Endodermal cell (in vitro differentiated cells): ENCODE results near the gene CACHD1. TPM values are rescaled to one million over a fixed set of nuclear protein-coding genes. Genes with fewer than 3 reads are reported as not detected.

Experiments
- DNase-seq: peaks from one replicate; pipeline ENCODE4 v3.0.0-alpha.2; 2017
- H3K27ac ChIP-seq: 2 replicates; pipeline ENCODE4 v1.5.1; 2013; ENCODE audit warnings: mild to moderate bottlenecking, low read depth, low read length, moderate library complexity
- H3K27me3 ChIP-seq: 2 replicates; pipeline ENCODE4 v1.6.1; 2013; ENCODE audit warnings: mild to moderate bottlenecking, low read length, moderate library complexity; ENCODE audit not compliant: insufficient read depth, control insufficient read depth, poor library complexity, severe bottlenecking
- H3K36me3 ChIP-seq: 2 replicates; pipeline ENCODE4 v1.7.0; 2013; ENCODE audit warnings: mild to moderate bottlenecking, low read length, moderate library complexity; ENCODE audit not compliant: control insufficient read depth, insufficient read depth
- H3K4me1 ChIP-seq: one replicate; pipeline ENCODE4 v1.7.0; 2013; ENCODE audit warnings: low read length; ENCODE audit not compliant: control insufficient read depth, insufficient read depth
- H3K4me3 ChIP-seq: 2 replicates; pipeline ENCODE4 v1.5.1; 2013; ENCODE audit warnings: mild to moderate bottlenecking, low read length, moderate library complexity
- H3K9ac ChIP-seq: 2 replicates; pipeline ENCODE4 v1.6.1; 2013; ENCODE audit warnings: mild to moderate bottlenecking, low read length, moderate library complexity; ENCODE audit not compliant: poor library complexity, severe bottlenecking; ENCODE audit errors: extremely low read depth
- H3K9me3 ChIP-seq: 2 replicates; pipeline ENCODE4 v1.6.1; 2013; ENCODE audit warnings: mild to moderate bottlenecking, low read length, moderate library complexity; ENCODE audit not compliant: control insufficient read depth
- H3K27ac Mint-ChIP-seq: 2 replicates; pipeline ENCODE4 v1.8.0; 2020; ENCODE audit warnings: mixed read lengths
- H3K27me3 Mint-ChIP-seq: 2 replicates; pipeline ENCODE4 v1.8.0; 2021; ENCODE audit warnings: mild to moderate bottlenecking, mixed read lengths; ENCODE audit not compliant: insufficient read depth
- H3K36me3 Mint-ChIP-seq: 2 replicates; pipeline ENCODE4 v1.8.0; 2020; ENCODE audit warnings: low read depth, mixed read lengths
- H3K4me1 Mint-ChIP-seq: 2 replicates; pipeline ENCODE4 v1.8.0; 2020; ENCODE audit warnings: mixed read lengths
- H3K4me3 Mint-ChIP-seq: 2 replicates; pipeline ENCODE4 v1.8.0; 2020; ENCODE audit warnings: mild to moderate bottlenecking, moderate library complexity, mixed read lengths
- H3K9me3 Mint-ChIP-seq: 2 replicates; pipeline ENCODE4 v1.8.0; 2020; ENCODE audit warnings: mild to moderate bottlenecking, mixed read lengths
- WGBS, 2 experiments: methylation state at CpG; one replicate each; pipeline versions ENCODE4 v1.1.5 to v1.1.7; 2013; ENCODE audit warnings: missing lambda C conversion rate in 2 of 2, mixed read lengths in 1 of 2; ENCODE audit not compliant: insufficient coverage in 1 of 2, insufficient read length in 1 of 2; 5-methylcytosine and 5-hydroxymethylcytosine counted together
- total RNA-seq, 2 donors: library from RNA; stranded (reverse); fragmentation: NEBNext Ultra II Directional in 1 of 2; extraction: Animal tissue kit (Norgen Biotek cat#: 25700) in 1 of 2; gene quantifications; 2 replicates in 1 of 2; 3 replicates in 1 of 2; pipeline ENCODE4 v1.2.1, GENCODE V29; 2021
- TF ChIP-seq, protein P1 (sequence below): fragments of 200-600 bp; sonication (generic); conservative IDR thresholded peaks from 2 replicates; pipeline ENCODE4 v1.5.0; 2021; ENCODE audit warnings: antibody characterized with exemption, mild to moderate bottlenecking

CACHD1 gene
- total RNA-seq, 2 donors from 2014 or later = 29.2 to 40.7 TPM

DNA sequence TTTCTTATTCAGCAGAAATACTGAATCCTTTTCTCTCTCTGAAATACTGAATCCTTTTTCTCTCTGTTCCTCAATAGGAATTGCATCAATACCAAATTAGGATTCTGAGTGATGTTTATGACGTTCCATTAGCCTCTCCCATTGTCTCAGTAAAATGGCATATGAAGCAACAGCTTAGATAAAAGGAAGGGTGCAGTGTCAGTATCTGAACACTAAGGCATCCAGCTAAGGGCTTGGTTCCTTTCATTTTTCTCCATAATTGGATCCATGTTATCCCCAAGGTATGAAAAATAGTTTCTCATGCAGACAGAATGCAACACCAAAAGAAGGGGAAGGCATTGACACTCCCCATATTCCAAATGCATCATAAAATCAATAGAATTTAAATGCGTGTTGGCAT is 213.5 kb downstream of the CACHD1 start:
- TF ChIP-seq, protein P1, sequence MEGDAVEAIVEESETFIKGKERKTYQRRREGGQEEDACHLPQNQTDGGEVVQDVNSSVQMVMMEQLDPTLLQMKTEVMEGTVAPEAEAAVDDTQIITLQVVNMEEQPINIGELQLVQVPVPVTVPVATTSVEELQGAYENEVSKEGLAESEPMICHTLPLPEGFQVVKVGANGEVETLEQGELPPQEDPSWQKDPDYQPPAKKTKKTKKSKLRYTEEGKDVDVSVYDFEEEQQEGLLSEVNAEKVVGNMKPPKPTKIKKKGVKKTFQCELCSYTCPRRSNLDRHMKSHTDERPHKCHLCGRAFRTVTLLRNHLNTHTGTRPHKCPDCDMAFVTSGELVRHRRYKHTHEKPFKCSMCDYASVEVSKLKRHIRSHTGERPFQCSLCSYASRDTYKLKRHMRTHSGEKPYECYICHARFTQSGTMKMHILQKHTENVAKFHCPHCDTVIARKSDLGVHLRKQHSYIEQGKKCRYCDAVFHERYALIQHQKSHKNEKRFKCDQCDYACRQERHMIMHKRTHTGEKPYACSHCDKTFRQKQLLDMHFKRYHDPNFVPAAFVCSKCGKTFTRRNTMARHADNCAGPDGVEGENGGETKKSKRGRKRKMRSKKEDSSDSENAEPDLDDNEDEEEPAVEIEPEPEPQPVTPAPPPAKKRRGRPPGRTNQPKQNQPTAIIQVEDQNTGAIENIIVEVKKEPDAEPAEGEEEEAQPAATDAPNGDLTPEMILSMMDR = no peak
- Histone ChIP-seq H3K9ac (no peak overlapping the region), H3K27me3 (no peaks in the 10 kb centered on the region), H3K9me3 (no peaks in the 10 kb centered on the region), H3K27ac (no peak overlapping the region), H3K4me3 (no peak overlapping the region), H3K4me1 (no peaks in the 10 kb centered on the region), H3K36me3 (peaks cover 64% of the 10 kb centered on the region)
- WGBS, 2 experiments = 98 to 100% methylated on average over 1 to 2 of the region's 2 CpGs
- H3K4me1 Mint-ChIP-seq = peaks cover 18% of the 10 kb centered on the region
- no peak for DNase-seq
- H3K9me3 Mint-ChIP-seq = no peaks in the 10 kb centered on the region
- H3K36me3 Mint-ChIP-seq = peaks cover 73% of the 10 kb centered on the region
- H3K27me3 Mint-ChIP-seq = no peaks in the 10 kb centered on the region
- no peak overlapping the region for H3K27ac Mint-ChIP-seq
- H3K4me3 Mint-ChIP-seq = no peak overlapping the region

DNA sequence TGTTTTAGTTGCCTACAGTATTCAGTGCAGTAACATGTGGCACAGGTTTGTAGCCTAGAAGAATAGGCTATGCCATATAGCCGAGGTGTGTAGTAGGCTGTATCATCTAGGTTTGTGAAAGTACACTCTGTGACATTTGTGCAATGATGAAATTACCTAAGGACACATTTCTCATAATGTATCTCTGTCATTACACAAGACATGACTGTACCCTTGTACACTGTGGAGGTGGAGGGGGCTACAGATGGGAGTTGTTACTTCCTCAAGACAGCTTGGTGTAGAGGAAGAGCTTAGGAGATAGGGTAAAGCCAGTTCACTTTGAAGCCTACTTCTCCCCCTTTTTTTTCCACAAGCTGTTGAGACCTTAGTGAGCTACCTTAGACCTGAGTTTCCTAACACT is 215.3 kb downstream of the CACHD1 start:
- H3K4me3 Mint-ChIP-seq = no peak overlapping the region
- peaks cover 18% of the 10 kb centered on the region for H3K4me1 Mint-ChIP-seq
- peaks cover 58% of the 10 kb centered on the region for H3K36me3 ChIP-seq
- no peak overlapping the region for H3K27ac ChIP-seq
- TF ChIP-seq, protein P1 = no peak
- H3K4me3 ChIP-seq = no peak overlapping the region
- no peak overlapping the region for H3K9ac ChIP-seq
- no peak for DNase-seq
- no peaks in the 10 kb centered on the region for H3K4me1 ChIP-seq
- H3K27me3 ChIP-seq = no peaks in the 10 kb centered on the region
- H3K36me3 Mint-ChIP-seq = peaks cover 73% of the 10 kb centered on the region
- no peaks in the 10 kb centered on the region for H3K9me3 ChIP-seq
- H3K27ac Mint-ChIP-seq = no peak overlapping the region
- WGBS, 2 experiments = 100% methylated on average over 1 of the region's 1 CpG; no CpG with 5 or more reads in 1 of the 2 experiments
- no peaks in the 10 kb centered on the region for H3K27me3 Mint-ChIP-seq
- no peaks in the 10 kb centered on the region for H3K9me3 Mint-ChIP-seq

DNA sequence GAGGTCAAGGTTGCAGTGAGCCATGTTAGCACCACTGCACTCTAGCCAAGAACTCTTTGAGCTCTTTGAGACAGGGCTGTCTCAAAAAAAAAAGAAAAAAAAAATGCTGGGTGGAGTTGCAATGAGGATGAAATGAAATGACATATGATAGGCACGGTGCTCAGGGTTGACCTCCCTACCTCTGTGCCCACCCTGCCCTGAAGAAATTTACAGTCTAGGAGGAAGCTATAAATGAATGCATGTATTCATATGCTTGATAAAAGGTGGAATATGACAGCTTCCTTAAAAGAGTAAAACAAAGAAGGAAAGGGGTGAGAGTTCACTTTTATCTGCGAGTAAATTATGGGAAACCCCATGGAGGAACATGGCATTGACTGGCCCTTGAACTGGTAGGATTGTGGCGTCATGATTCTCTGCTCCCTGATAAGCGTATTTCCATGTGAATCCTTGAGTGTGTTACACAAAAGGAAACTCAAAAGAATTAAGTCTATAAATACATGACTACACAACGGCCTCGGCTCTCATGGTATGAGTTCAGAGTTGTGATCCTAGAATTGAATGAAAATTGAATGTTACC is 215.9 kb downstream of the CACHD1 start:
- no peak for DNase-seq
- H3K4me1 Mint-ChIP-seq = peaks cover 18% of the 10 kb centered on the region
- no peaks in the 10 kb centered on the region for H3K27me3 Mint-ChIP-seq
- TF ChIP-seq, protein P1 = no peak
- no peak overlapping the region for H3K4me3 Mint-ChIP-seq
- Histone ChIP-seq H3K4me1 (no peaks in the 10 kb centered on the region), H3K9me3 (no peaks in the 10 kb centered on the region), H3K4me3 (no peak overlapping the region), H3K27ac (no peak overlapping the region), H3K9ac (no peak overlapping the region), H3K36me3 (peaks cover 58% of the 10 kb centered on the region), H3K27me3 (no peaks in the 10 kb centered on the region)
- no peaks in the 10 kb centered on the region for H3K9me3 Mint-ChIP-seq
- H3K36me3 Mint-ChIP-seq = peaks cover 68% of the 10 kb centered on the region
- 91 to 93% methylated on average over 4 to 6 of the region's 6 CpGs for WGBS, 2 experiments
- peak overlapping the region; percentile 2 for H3K27ac Mint-ChIP-seq
